SH-SY5Y (cell line): ENCODE data around the gene CD2.

Experiments
- GATA2 ChIP-seq: IDR thresholded peaks from 2 replicates; pipeline ENCODE4 v1.6.1; 2011; ENCODE audit warnings: mild to moderate bottlenecking, low read depth, low read length
- GATA3 ChIP-seq: IDR thresholded peaks from 2 replicates; pipeline ENCODE4 v1.6.1; 2011; ENCODE audit warnings: low read depth, mild to moderate bottlenecking, low read length, moderate library complexity

DNA sequence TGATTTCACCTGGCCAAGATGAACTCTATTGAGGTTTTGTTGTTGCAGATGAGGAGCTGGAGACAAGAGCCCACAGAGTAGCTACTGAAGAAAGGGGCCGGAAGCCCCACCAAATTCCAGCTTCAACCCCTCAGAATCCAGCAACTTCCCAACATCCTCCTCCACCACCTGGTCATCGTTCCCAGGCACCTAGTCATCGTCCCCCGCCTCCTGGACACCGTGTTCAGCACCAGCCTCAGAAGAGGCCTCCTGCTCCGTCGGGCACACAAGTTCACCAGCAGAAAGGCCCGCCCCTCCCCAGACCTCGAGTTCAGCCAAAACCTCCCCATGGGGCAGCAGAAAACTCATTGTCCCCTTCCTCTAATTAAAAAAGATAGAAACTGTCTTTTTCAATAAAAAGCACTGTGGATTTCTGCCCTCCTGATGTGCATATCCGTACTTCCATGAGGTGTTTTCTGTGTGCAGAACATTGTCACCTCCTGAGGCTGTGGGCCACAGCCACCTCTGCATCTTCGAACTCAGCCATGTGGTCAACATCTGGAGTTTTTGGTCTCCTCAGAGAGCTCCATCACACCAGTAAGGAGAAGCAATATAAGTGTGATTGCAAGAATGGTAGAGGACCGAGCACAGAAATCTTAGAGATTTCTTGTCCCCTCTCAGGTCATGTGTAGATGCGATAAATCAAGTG is 14.3 kb downstream of the CD2 start:
- no peak for TF ChIP-seq GATA3
- no peak for TF ChIP-seq GATA2
